Body of pancreas (tissue), 4 donors: ENCODE measurements around the gene NRCAM. TPM values are rescaled to one million over a fixed set of nuclear protein-coding genes. Genes with fewer than 3 reads are reported as not detected.

Experiments used
- ATAC-seq: fragments of 150-250 bp; one replicate; pipeline ENCODE4 v1.9.1; 2016
- DNase-seq, 4 donors: peaks; one replicate each; pipeline ENCODE4 v3.0.0-alpha.2; 2019
- H3K27ac ChIP-seq, 4 donors: fragments of 200-600 bp; sonication (generic); 1 replicate in 3 of 4; 2 replicates in 1 of 4; pipeline versions ENCODE4 v1.5.1 to v1.6.1; 2016 to 2019; ENCODE audit warnings: mild to moderate bottlenecking in 1 of 4, mixed read lengths in 1 of 4, moderate library complexity in 1 of 4
- H3K27me3 ChIP-seq, 2 donors: fragments of 200-600 bp; sonication (generic); one replicate each; pipeline ENCODE4 v1.6.0; 2016; ENCODE audit warnings: mild to moderate bottlenecking in 1 of 2
- H3K36me3 ChIP-seq, 2 donors: fragments of 200-600 bp; sonication (generic); replicated peaks in 1 of 2; 2 replicates each; pipeline ENCODE4 v1.5.1; 2016; ENCODE audit warnings: low read depth in 2 of 2; ENCODE audit not compliant: insufficient read depth in 1 of 2
- H3K4me1 ChIP-seq: fragments of 200-600 bp; sonication (generic); one replicate; pipeline ENCODE4 v1.6.0; 2016
- H3K4me3 ChIP-seq, 2 donors: fragments of 200-600 bp; sonication (generic); 1 replicate in 1 of 2; 2 replicates in 1 of 2; pipeline ENCODE4 v1.5.1; 2016 to 2019
- H3K9me3 ChIP-seq, 3 donors: fragments of 200-600 bp; sonication (generic); 1 replicate in 2 of 3; 2 replicates in 1 of 3; pipeline ENCODE4 v1.5.1; 2016
- POLR2A ChIP-seq, 3 donors: fragments of 450-650 bp; IDR thresholded peaks; one replicate each; pipeline ENCODE4 v1.6.1; 2016; ENCODE audit warnings: antibody characterized with exemption in 3 of 3, mild to moderate bottlenecking in 2 of 3
- WGBS, 2 donors: methylation state at CpG; one replicate each; pipeline ENCODE4 v1.1.5; 2017; 5-methylcytosine and 5-hydroxymethylcytosine counted together
- intact Hi-C: fragments of 100-400 bp; cut with DNase I; formaldehyde crosslinking; loops from one replicate; pipeline ENCODE4 v1.15.1; 2023
- total RNA-seq, 2 donors: library from RNA; depleted of rRNA; stranded (reverse); fragments of >200 nt; gene quantifications; one replicate each; pipeline ENCODE4 v1.1.0, GENCODE V29; 2016
- TF ChIP-seq, protein P1 (sequence below), 7 experiments: fragments of 450-650 bp in 4 of 7; fragments of 200-600 bp in 3 of 7; sonication (generic) in 3 of 7; IDR thresholded peaks; one replicate each; pipeline ENCODE4 v1.5.1; 2016 to 2019; ENCODE audit warnings: antibody characterized with exemption in 7 of 7

NRCAM gene
- total RNA-seq, 2 donors from 2014 or later = 39.4 to 49.8 TPM

DNA sequence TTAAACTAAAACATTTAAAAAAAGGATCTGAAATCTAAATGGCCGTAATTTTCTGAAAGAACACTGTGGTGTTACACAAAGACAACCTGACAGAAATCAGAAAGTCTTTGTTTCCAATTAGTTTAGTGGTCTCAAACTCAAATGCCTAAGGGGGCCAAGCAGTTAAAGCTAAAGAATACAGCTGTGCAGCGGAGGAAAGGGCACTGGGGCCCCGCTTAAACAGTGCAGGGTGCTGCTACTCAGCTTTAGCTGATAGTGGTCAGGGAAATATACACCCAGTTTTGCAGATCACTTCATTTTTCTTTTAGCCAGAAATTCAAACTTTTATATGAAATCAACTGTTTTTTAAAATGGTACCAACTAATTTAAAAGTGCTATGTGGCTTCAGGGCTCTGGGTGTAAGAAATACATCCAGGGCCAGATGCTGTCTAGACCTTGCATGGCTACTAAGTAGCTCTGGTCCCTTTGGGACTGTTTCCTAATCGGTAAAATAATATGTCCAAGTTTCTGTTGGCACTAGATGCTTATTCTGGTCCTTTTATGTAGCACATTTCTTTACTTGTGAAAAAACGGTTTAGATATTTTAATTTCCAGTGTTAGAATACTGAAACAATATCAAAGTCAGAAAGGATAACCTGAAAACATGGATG lies 164.3 kb downstream of the NRCAM start:
- intact Hi-C loops = no loop called here

DNA sequence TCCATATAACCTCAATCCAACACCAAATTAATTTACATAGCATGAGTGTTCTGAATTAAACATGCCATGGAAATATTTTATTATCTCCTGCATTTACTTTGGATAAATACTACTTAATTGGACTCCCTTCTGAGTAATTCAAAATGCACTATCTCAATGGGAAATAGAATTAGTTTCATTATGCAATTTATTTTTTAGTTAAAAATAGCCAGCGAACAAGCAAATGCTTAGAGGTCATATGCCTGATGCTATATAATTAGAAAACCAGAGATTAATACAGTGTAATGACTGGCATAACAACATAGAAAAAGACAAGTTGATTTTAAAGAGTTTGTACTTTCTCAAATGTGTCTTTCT lies 165.1 kb downstream of the NRCAM start:
- intact Hi-C loops = no loop called here
- peak overlapping the region in 2 of 4 donors; percentile 9 for H3K27ac ChIP-seq
- H3K36me3 ChIP-seq = no peaks in the 10 kb centered on the region
- no peak overlapping the region for H3K4me3 ChIP-seq
- peaks cover 32% of the 10 kb centered on the region for H3K4me1 ChIP-seq
- DNase-seq (no peak), ATAC-seq (no peak)
- H3K9me3 ChIP-seq = no peaks in the 10 kb centered on the region
- H3K27me3 ChIP-seq = no peaks in the 10 kb centered on the region
- no peak for TF ChIP-seq POLR2A (IDR thresholded peaks at IDR 0.05)
- TF ChIP-seq, protein P1, sequence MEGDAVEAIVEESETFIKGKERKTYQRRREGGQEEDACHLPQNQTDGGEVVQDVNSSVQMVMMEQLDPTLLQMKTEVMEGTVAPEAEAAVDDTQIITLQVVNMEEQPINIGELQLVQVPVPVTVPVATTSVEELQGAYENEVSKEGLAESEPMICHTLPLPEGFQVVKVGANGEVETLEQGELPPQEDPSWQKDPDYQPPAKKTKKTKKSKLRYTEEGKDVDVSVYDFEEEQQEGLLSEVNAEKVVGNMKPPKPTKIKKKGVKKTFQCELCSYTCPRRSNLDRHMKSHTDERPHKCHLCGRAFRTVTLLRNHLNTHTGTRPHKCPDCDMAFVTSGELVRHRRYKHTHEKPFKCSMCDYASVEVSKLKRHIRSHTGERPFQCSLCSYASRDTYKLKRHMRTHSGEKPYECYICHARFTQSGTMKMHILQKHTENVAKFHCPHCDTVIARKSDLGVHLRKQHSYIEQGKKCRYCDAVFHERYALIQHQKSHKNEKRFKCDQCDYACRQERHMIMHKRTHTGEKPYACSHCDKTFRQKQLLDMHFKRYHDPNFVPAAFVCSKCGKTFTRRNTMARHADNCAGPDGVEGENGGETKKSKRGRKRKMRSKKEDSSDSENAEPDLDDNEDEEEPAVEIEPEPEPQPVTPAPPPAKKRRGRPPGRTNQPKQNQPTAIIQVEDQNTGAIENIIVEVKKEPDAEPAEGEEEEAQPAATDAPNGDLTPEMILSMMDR (IDR thresholded peaks at IDR 0.05) = no peak
- 68 to 81% methylated on average over 1 of the region's 1 CpG for WGBS, 2 donors

More for the DNA sequence above, 164.3 kb downstream of the NRCAM start:
- H3K27ac ChIP-seq = no peak overlapping the region
- H3K36me3 ChIP-seq = no peaks in the 10 kb centered on the region
- TF ChIP-seq, protein P1 (IDR thresholded peaks at IDR 0.05) = no peak
- no peak for TF ChIP-seq POLR2A (IDR thresholded peaks at IDR 0.05)
- 77% methylated on average over 5 of the region's 5 CpGs for WGBS, 2 donors
- H3K9me3 ChIP-seq = no peaks in the 10 kb centered on the region
- ATAC-seq (no peak), DNase-seq (no peak)
- no peaks in the 10 kb centered on the region for H3K27me3 ChIP-seq
- H3K4me3 ChIP-seq = no peak overlapping the region
- H3K4me1 ChIP-seq = peaks cover 40% of the 10 kb centered on the region

DNA sequence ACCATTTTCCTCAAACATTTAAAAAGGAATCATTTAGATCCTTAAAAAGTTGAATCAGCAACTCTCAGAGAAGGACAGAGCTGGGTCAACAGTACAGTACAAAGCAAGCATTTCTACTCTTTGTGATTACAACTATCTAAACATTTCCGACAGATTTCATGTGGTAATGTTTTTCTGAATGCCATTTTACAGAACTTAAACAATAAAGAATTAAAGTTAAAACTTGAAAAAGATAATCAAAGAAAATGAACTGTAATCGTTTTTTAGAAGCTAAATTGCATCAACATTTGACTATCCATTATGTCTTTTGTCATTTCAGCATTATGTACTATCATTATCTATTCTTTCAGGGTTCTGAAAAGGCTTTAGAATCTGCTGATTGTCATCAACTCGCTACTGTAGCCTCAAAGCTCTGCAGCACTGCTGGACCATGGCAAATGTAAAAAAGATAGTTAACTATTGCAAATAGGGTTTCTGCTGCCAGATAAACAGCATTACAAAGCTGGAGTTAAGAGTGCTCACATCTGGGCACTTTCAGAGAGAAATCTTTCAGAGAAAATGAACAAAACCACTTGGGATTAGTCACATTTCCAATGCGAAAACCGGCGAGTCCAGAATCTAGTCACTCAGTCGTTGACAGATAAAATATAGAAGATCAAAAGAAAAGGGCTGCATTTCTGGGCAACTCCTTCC lies 165.6 kb downstream of the NRCAM start:
- H3K4me3 ChIP-seq = no peak overlapping the region
- intact Hi-C loops = no loop called here

DNA sequence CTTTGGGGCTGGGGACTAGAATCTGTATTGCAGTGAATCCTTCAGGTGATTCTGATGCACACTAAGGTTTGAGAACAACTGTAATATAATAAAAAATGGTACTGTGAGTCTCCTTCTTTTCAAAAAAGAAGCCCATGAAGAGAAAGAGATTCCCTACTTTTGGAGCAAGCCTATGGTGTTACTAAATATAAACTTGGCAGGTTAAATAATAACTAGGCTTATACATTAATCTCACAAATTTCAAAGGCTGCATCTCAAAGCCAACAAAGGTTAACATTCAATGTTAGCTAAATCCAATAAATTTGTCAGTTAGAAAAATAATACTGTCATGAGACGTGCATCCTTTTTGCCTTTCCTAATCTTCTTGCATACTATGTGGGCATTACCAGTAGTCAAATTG lies 166.4 kb downstream of the NRCAM start:
- TF ChIP-seq, protein P1 (IDR thresholded peaks at IDR 0.05) = no peak
- TF ChIP-seq POLR2A (IDR thresholded peaks at IDR 0.05) = no peak
- H3K4me3 ChIP-seq = no peak overlapping the region
- peak overlapping the region in 2 of 4 donors; percentile 6 to 21 for H3K27ac ChIP-seq
- H3K27me3 ChIP-seq = no peaks in the 10 kb centered on the region
- intact Hi-C loops = no loop called here
- no peaks in the 10 kb centered on the region for H3K36me3 ChIP-seq
- no peaks in the 10 kb centered on the region for H3K9me3 ChIP-seq
- ATAC-seq (no peak), DNase-seq (no peak)
- WGBS, 2 donors = 6 to 18% methylated on average over 1 of the region's 1 CpG
- H3K4me1 ChIP-seq = peaks cover 31% of the 10 kb centered on the region

More for the DNA sequence above, 165.6 kb downstream of the NRCAM start:
- peaks cover 31% of the 10 kb centered on the region for H3K4me1 ChIP-seq
- no peaks in the 10 kb centered on the region for H3K9me3 ChIP-seq
- H3K27me3 ChIP-seq = no peaks in the 10 kb centered on the region
- TF ChIP-seq, protein P1 (IDR thresholded peaks at IDR 0.05) = no peak
- TF ChIP-seq POLR2A (IDR thresholded peaks at IDR 0.05) = no peak
- ATAC-seq (no peak), DNase-seq (no peak)
- H3K36me3 ChIP-seq = no peaks in the 10 kb centered on the region
- WGBS, 2 donors = 25 to 32% methylated on average over 7 of the region's 7 CpGs
- H3K27ac ChIP-seq = peak overlapping the region in 3 of 4 donors; percentile 6 to 21 (median 9)
